Activated CD4-positive, alpha-beta memory T cell treated with anti-CD3 and anti-CD28 coated beads, Interleukin-2, amount 10 ng/mL, durations not matched to agents 7 days and 5 days (primary cell): Measurements from ENCODE around the gene MAP3K10. TPM values are rescaled to one million over a fixed set of nuclear protein-coding genes. Genes with fewer than 3 reads are reported as not detected.

Experiments
- CTCF ChIA-PET: fragments of 350-600 bp; sonication (Branson Sonifier 250); formaldehyde crosslinking; loops from one replicate; lab custom pipeline; 2021; ENCODE audit warnings: antibody characterized with exemption, inconsistent platforms; lab: Charles Lee
- POLR2A ChIA-PET: fragments of 350-600 bp; sonication (Branson Sonifier 250); formaldehyde crosslinking; loops from one replicate; lab custom pipeline; 2021; ENCODE audit warnings: antibody characterized with exemption; lab: Charles Lee
- DNase-seq: peaks from one replicate; pipeline ENCODE4 v3.0.0-alpha.2; 2020
- H3K27ac Mint-ChIP-seq: one replicate; pipeline ENCODE4 v1.8.0; 2021; ENCODE audit warnings: mild to moderate bottlenecking, mixed read lengths
- H3K27me3 Mint-ChIP-seq: one replicate; pipeline ENCODE4 v1.8.0; 2021; ENCODE audit warnings: mixed read lengths
- H3K36me3 Mint-ChIP-seq: one replicate; pipeline ENCODE4 v1.8.0; 2021; ENCODE audit warnings: low read depth, mixed read lengths
- H3K4me1 Mint-ChIP-seq: one replicate; pipeline ENCODE4 v1.8.0; 2021; ENCODE audit warnings: mixed read lengths
- H3K4me3 Mint-ChIP-seq: one replicate; pipeline ENCODE4 v1.8.0; 2021; ENCODE audit warnings: mild to moderate bottlenecking, mixed read lengths
- H3K9me3 Mint-ChIP-seq: one replicate; pipeline ENCODE4 v1.8.0; 2021; ENCODE audit warnings: mixed read lengths
- total RNA-seq, 2 experiments: library from RNA; stranded (reverse); gene quantifications; one replicate each; pipeline ENCODE4 v1.2.3, GENCODE V29; 2021

Gene MAP3K10
- total RNA-seq, 2 experiments from 2014 or later, result 17.3 to 18.0 TPM

GRCh38 chr19:40234429-40235237 lies 43.4 kb downstream of the MAP3K10 start:
- Mint-ChIP-seq H3K27me3 (no peaks in the 10 kb centered on the region), H3K9me3 (no peaks in the 10 kb centered on the region), H3K27ac (no peak overlapping the region), H3K4me1 (no peaks in the 10 kb centered on the region), H3K4me3 (no peak overlapping the region), H3K36me3 (peaks cover 16% of the 10 kb centered on the region)
- CTCF ChIA-PET, result no interaction called here
- POLR2A ChIA-PET, result no interaction called here
- DNase-seq, result no peak

DNA sequence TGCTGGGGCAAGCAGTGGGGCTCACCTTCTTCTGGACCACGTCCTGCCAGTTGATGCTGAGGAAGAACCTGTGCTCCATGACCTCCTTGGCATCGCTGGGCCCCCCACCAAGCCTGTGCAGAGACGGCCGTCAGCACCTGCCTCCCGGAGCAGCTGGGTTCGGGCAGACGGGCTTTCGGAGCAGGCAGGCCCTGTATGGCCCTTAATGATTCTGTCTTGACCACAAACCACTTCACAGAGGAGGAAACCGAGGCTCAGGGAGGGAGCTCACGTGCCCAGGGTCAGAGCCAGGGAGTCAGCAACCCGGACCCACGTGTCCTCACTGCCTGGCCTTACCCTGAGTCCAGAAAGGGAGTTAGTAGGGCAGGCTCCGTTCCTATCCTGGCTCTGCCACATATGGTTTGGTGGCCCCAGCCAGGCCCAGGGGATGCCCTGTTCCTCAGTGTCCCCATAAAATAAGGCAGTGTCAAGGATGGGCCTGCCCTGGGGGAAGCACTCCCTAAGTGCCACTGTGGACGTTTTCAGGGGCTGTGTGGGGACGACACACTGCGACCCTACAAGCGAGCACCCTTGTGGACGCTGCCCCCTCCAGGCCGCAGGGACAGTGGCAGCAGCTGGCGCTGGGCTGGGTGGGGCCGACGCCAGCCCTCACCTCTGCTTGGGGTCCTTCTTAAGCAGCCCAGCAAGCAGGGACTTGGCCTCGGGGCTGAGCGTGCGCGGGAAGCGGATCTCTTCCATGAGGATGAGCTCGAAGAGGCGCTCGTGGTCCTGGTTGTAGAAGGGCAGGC lies 44.2 kb downstream of the MAP3K10 start:
- no peak overlapping the region for H3K27ac Mint-ChIP-seq
- POLR2A ChIA-PET, result no interaction called here
- CTCF ChIA-PET, result no interaction called here
- H3K4me3 Mint-ChIP-seq, result no peak overlapping the region
- DNase-seq, result no peak
- H3K9me3 Mint-ChIP-seq, result no peaks in the 10 kb centered on the region
- H3K4me1 Mint-ChIP-seq, result no peaks in the 10 kb centered on the region
- H3K36me3 Mint-ChIP-seq, result peaks cover 20% of the 10 kb centered on the region
- H3K27me3 Mint-ChIP-seq, result no peaks in the 10 kb centered on the region

DNA sequence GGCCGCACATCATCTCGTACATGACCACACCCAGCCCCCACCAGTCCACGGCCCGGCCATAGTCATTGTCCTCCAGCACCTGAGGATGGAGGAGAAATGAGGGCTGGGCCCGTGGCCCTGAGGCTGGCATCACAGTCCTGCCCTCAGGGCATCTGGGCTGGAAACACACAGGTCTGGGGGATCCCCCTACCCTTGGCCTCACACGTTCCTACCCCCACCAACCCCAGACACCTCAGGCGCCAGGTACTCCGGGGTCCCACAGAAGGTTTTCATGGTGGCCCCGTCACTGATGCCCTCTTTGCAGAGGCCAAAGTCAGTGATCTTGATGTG lies 44.8 kb downstream of the MAP3K10 start:
- H3K9me3 Mint-ChIP-seq, result no peaks in the 10 kb centered on the region
- no peak overlapping the region for H3K27ac Mint-ChIP-seq
- no peak overlapping the region for H3K4me3 Mint-ChIP-seq
- ChIA-PET POLR2A (no interaction called here), CTCF (interaction anchor here (0.7 kb wide), 1 partner anchor 542 kb away, joined by 3 read pairs; no protein-coding TSS in a partner anchor)
- no peaks in the 10 kb centered on the region for H3K27me3 Mint-ChIP-seq
- no peak for DNase-seq
- peaks cover 20% of the 10 kb centered on the region for H3K36me3 Mint-ChIP-seq
- no peaks in the 10 kb centered on the region for H3K4me1 Mint-ChIP-seq

- Mint-ChIP-seq H3K27me3 (no peaks in the 10 kb centered on the region), H3K9me3 (no peaks in the 10 kb centered on the region), H3K4me1 (no peaks in the 10 kb centered on the region), H3K36me3 (peaks cover 23% of the 10 kb centered on the region), H3K27ac (no peak overlapping the region), H3K4me3 (no peak overlapping the region)
- ChIA-PET CTCF (interaction anchor here (0.7 kb wide), 1 partner anchor 542 kb away, joined by 3 read pairs; no protein-coding TSS in a partner anchor), POLR2A (no interaction called here)
- no peak for DNase-seq
Measured at GRCh38 chr19:40236366-40236765, 45.1 kb downstream of the MAP3K10 start.

- no peak overlapping the region for H3K4me3 Mint-ChIP-seq
- H3K9me3 Mint-ChIP-seq, result no peaks in the 10 kb centered on the region
- H3K27ac Mint-ChIP-seq, result no peak overlapping the region
- CTCF ChIA-PET, result no interaction called here
- peaks cover 25% of the 10 kb centered on the region for H3K36me3 Mint-ChIP-seq
- no peaks in the 10 kb centered on the region for H3K27me3 Mint-ChIP-seq
- POLR2A ChIA-PET, result no interaction called here
- DNase-seq, result no peak
- no peaks in the 10 kb centered on the region for H3K4me1 Mint-ChIP-seq
Measured at GRCh38 chr19:40237791-40238190, 46.6 kb downstream of the MAP3K10 start.

- H3K9me3 Mint-ChIP-seq, result no peaks in the 10 kb centered on the region
- ChIA-PET CTCF (interaction anchor here (0.5 kb wide), 1 partner anchor 20 kb away, joined by 5 read pairs; no protein-coding TSS in a partner anchor), POLR2A (no interaction called here)
- no peak overlapping the region for H3K27ac Mint-ChIP-seq
- H3K4me1 Mint-ChIP-seq, result no peaks in the 10 kb centered on the region
- DNase-seq, result no peak
- H3K36me3 Mint-ChIP-seq, result peaks cover 25% of the 10 kb centered on the region
- H3K4me3 Mint-ChIP-seq, result no peak overlapping the region
- no peaks in the 10 kb centered on the region for H3K27me3 Mint-ChIP-seq
Measured at GRCh38 chr19:40238775-40239174, 47.5 kb downstream of the MAP3K10 start.

DNA sequence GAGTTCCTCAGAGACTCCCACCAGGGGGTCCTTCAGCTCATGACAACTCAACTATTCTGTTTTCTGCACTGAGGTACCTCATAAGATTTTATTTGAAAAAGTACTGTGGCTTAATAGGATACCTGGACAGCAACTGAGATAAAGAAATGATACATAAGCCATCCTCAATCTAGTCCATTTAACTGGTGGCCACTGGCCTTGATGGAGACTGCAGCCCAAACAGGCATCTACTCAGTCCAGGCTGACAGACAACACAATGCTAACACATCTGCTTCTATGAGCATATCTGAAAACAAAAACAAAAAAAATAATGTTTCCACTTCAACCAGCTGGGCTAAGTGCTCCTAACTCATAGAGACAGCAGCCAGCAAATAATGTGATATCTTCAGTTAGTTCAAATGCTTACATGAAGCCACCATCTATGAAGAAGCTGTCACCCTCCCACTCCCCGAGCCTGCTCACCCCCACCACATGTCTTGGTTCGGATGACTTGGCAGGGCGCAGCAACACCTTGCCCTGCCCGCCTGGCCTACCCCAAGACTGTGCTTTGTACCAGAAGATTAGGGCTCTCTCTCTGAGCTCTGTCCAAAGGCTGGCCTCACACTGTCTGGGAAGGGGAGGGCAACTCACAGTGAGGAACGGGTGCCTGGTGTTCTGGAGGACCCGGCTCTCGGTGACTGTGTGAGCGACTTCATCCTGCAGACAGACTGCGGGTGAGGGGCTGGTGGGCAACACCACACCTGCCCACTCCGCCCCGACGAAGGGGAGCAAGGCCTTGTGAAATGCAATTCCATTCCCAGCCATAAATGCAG lies 48.4 kb downstream of the MAP3K10 start:
- ChIA-PET POLR2A (no interaction called here), CTCF (no interaction called here)
- Mint-ChIP-seq H3K36me3 (peaks cover 25% of the 10 kb centered on the region), H3K27me3 (no peaks in the 10 kb centered on the region), H3K9me3 (no peaks in the 10 kb centered on the region), H3K27ac (no peak overlapping the region), H3K4me1 (no peaks in the 10 kb centered on the region), H3K4me3 (no peak overlapping the region)
- no peak for DNase-seq

- POLR2A ChIA-PET, result no interaction called here
- Mint-ChIP-seq H3K9me3 (no peaks in the 10 kb centered on the region), H3K27me3 (no peaks in the 10 kb centered on the region), H3K36me3 (peaks cover 25% of the 10 kb centered on the region), H3K4me1 (no peaks in the 10 kb centered on the region), H3K27ac (no peak overlapping the region), H3K4me3 (no peak overlapping the region)
- no peak for DNase-seq
- CTCF ChIA-PET, result no interaction called here
Measured at GRCh38 chr19:40240332-40240731, 49.1 kb downstream of the MAP3K10 start.

- Mint-ChIP-seq H3K9me3 (no peaks in the 10 kb centered on the region), H3K27ac (no peak overlapping the region), H3K4me3 (no peak overlapping the region), H3K4me1 (no peaks in the 10 kb centered on the region), H3K27me3 (no peaks in the 10 kb centered on the region), H3K36me3 (peaks cover 25% of the 10 kb centered on the region)
- ChIA-PET POLR2A (no interaction called here), CTCF (no interaction called here)
- DNase-seq, result no peak
Measured at GRCh38 chr19:40241125-40241808, 50.0 kb downstream of the MAP3K10 start.

DNA sequence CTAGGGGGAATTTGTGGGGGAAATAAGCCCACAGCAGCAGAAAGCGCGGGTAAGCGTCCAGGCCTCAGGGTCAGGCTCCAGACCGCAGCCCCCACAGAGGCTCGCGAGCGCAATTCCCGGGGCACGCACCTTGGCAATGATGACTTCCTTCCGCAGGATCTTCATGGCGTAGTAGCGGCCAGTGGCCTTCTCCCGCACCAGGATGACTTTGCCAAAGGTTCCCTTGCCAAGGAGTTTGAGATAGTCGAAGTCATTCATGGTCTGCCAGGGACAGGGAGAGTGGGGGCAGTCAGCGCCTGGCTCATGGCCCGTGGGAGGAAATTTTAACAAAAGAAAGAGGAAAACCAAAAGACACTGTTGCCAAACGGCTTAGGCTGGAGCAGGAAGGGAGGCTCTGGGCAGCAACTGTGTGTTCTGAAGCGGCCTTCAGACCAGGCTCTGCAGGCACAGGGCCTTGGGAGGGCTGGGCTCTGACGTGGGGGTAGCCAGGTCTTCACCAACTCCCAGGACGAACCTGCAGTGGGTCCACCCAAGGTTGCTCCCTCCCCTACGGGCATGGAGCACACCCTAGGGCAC lies 50.7 kb downstream of the MAP3K10 start:
- Mint-ChIP-seq H3K4me1 (no peaks in the 10 kb centered on the region), H3K9me3 (no peaks in the 10 kb centered on the region), H3K27ac (no peak overlapping the region), H3K4me3 (no peak overlapping the region), H3K36me3 (peaks cover 24% of the 10 kb centered on the region), H3K27me3 (no peaks in the 10 kb centered on the region)
- DNase-seq, result no peak
- POLR2A ChIA-PET, result no interaction called here
- CTCF ChIA-PET, result no interaction called here

- POLR2A ChIA-PET, result no interaction called here
- H3K9me3 Mint-ChIP-seq, result no peaks in the 10 kb centered on the region
- no peak overlapping the region for H3K4me3 Mint-ChIP-seq
- H3K27me3 Mint-ChIP-seq, result no peaks in the 10 kb centered on the region
- CTCF ChIA-PET, result no interaction called here
- no peaks in the 10 kb centered on the region for H3K4me1 Mint-ChIP-seq
- DNase-seq, result no peak
- H3K36me3 Mint-ChIP-seq, result peaks cover 22% of the 10 kb centered on the region
- H3K27ac Mint-ChIP-seq, result no peak overlapping the region
Measured at GRCh38 chr19:40242480-40242879, 51.3 kb downstream of the MAP3K10 start.

DNA sequence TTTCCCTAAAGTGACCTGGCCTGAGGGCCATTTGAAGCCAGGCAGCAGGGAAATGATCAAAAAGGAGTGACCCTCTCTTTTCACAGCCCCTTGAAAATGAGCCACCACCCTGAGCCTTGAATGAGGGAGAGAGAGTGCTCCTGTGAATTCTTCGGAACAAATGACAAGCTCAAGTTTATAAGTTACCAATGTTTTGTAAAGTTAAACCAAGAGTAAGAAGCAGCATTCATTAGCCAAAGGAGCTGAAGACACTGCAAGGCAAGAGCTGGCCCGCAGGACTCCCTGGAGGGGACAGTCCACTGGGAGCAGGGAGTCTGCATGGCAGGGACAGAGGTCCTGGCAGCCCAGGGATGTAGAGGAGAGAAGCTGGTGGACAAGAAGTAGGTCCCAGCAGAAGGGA lies 52.0 kb downstream of the MAP3K10 start:
- Mint-ChIP-seq H3K27ac (no peak overlapping the region), H3K4me3 (no peak overlapping the region), H3K4me1 (no peaks in the 10 kb centered on the region), H3K27me3 (no peaks in the 10 kb centered on the region), H3K9me3 (no peaks in the 10 kb centered on the region), H3K36me3 (peaks cover 17% of the 10 kb centered on the region)
- ChIA-PET CTCF (no interaction called here), POLR2A (no interaction called here)
- no peak for DNase-seq
